HEK293 (cell line): ENCODE results near the gene MEX3A.

Experiments used
- BCL11A ChIP-seq: fragments of 450-650 bp; formaldehyde crosslinking; IDR thresholded peaks from 2 replicates; pipeline ENCODE4 v1.5.1; 2016; ENCODE audit warnings: low read depth, missing biosample characterization, missing genetic modification characterization
- IKZF3 ChIP-seq: fragments of 450-650 bp; IDR thresholded peaks from 2 replicates; pipeline ENCODE4 v1.5.0; 2018; ENCODE audit warnings: missing biosample characterization, mild to moderate bottlenecking, missing genetic modification characterization, moderate library complexity
- OSR2 ChIP-seq: fragments of 450-650 bp; formaldehyde crosslinking; IDR thresholded peaks from 2 replicates; pipeline ENCODE4 v1.5.1; 2016; ENCODE audit warnings: missing biosample characterization, missing genetic modification characterization
- SP2 ChIP-seq: fragments of 450-650 bp; formaldehyde crosslinking; IDR thresholded peaks from 2 replicates; pipeline ENCODE4 v1.5.1; 2016; ENCODE audit warnings: missing biosample characterization, missing genetic modification characterization
- TRIM28 ChIP-seq: IDR thresholded peaks from 2 replicates; pipeline ENCODE4 v1.6.1; 2011; ENCODE audit warnings: low read length, control low read depth, borderline replicate concordance
- ZNF138 ChIP-seq: fragments of 450-650 bp; formaldehyde crosslinking; IDR thresholded peaks from 2 replicates; pipeline ENCODE4 v1.5.1; 2016; ENCODE audit warnings: missing biosample characterization, missing genetic modification characterization, borderline replicate concordance
- ZNF140 ChIP-seq: fragments of 450-650 bp; formaldehyde crosslinking; IDR thresholded peaks from 2 replicates; pipeline ENCODE4 v1.5.1; 2016; ENCODE audit warnings: missing biosample characterization, missing genetic modification characterization
- ZNF157 ChIP-seq: fragments of 450-650 bp; formaldehyde crosslinking; IDR thresholded peaks from 2 replicates; pipeline ENCODE4 v1.5.1; 2016; ENCODE audit warnings: missing biosample characterization, missing genetic modification characterization
- ZNF302 ChIP-seq: fragments of 450-650 bp; formaldehyde crosslinking; IDR thresholded peaks from 2 replicates; pipeline ENCODE4 v1.5.1; 2016; ENCODE audit warnings: missing biosample characterization, missing genetic modification characterization, low read depth
- ZNF350 ChIP-seq: fragments of 450-650 bp; formaldehyde crosslinking; IDR thresholded peaks from 2 replicates; pipeline ENCODE4 v1.5.0; 2017; ENCODE audit warnings: missing biosample characterization, mild to moderate bottlenecking, missing genetic modification characterization
- ZNF37A ChIP-seq: fragments of 450-650 bp; IDR thresholded peaks from 2 replicates; pipeline ENCODE4 v1.5.1; 2018; ENCODE audit warnings: missing biosample characterization, missing genetic modification characterization
- ZNF555 ChIP-seq: fragments of 450-650 bp; formaldehyde crosslinking; conservative IDR thresholded peaks from 2 replicates; pipeline ENCODE4 v1.5.1; 2017; ENCODE audit warnings: missing biosample characterization, mild to moderate bottlenecking, missing genetic modification characterization, inconsistent platforms
- ZNF585B ChIP-seq: fragments of 450-650 bp; formaldehyde crosslinking; IDR thresholded peaks from 2 replicates; pipeline ENCODE4 v1.5.1; 2016; ENCODE audit warnings: missing biosample characterization, missing genetic modification characterization
- ZNF626 ChIP-seq: fragments of 450-650 bp; sonication (Bioruptor Pico); formaldehyde crosslinking; IDR thresholded peaks from 2 replicates; pipeline ENCODE4 v1.5.1; 2018; ENCODE audit warnings: missing biosample characterization, missing genetic modification characterization, inconsistent platforms
- ZNF670 ChIP-seq: fragments of 450-650 bp; formaldehyde crosslinking; IDR thresholded peaks from 2 replicates; pipeline ENCODE4 v1.5.1; 2016; ENCODE audit warnings: missing biosample characterization, missing genetic modification characterization, low read depth
- ZNF701 ChIP-seq: fragments of 450-650 bp; formaldehyde crosslinking; IDR thresholded peaks from 2 replicates; pipeline ENCODE4 v1.5.1; 2016; ENCODE audit warnings: missing biosample characterization, missing genetic modification characterization
- ZNF830 ChIP-seq: fragments of 450-650 bp; IDR thresholded peaks from 2 replicates; pipeline ENCODE4 v1.5.0; 2018; ENCODE audit warnings: missing biosample characterization, missing genetic modification characterization, low read depth, mild to moderate bottlenecking, moderate library complexity
- TF ChIP-seq, protein P1 (sequence below): fragments of 450-650 bp; formaldehyde crosslinking; IDR thresholded peaks from 2 replicates; pipeline ENCODE4 v1.5.1; 2016; ENCODE audit warnings: missing biosample characterization, missing genetic modification characterization, borderline replicate concordance
- TF ChIP-seq, protein P2 (sequence below): fragments of 450-650 bp; formaldehyde crosslinking; IDR thresholded peaks from 2 replicates; pipeline ENCODE4 v1.5.1; 2016; ENCODE audit warnings: missing biosample characterization, missing genetic modification characterization
- TF ChIP-seq, protein P3 (sequence below): fragments of 450-650 bp; formaldehyde crosslinking; IDR thresholded peaks from 2 replicates; pipeline ENCODE4; 2016; ENCODE audit warnings: missing biosample characterization, missing genetic modification characterization
- TF ChIP-seq, protein P4 (sequence below): sonication (generic); formaldehyde crosslinking; IDR thresholded peaks from 2 replicates; pipeline ENCODE4 v1.8.1; 2022; ENCODE audit warnings: mild to moderate bottlenecking, moderate library complexity, missing genetic modification reagents
- TF ChIP-seq, protein P5 (sequence below): fragments of 450-650 bp; formaldehyde crosslinking; IDR thresholded peaks from 2 replicates; pipeline ENCODE4 v1.5.1; 2016; ENCODE audit warnings: missing biosample characterization, missing genetic modification characterization
- TF ChIP-seq, protein P6 (sequence below): fragments of 450-650 bp; formaldehyde crosslinking; IDR thresholded peaks from 2 replicates; pipeline ENCODE4 v1.5.1; 2016; ENCODE audit warnings: missing biosample characterization, missing genetic modification characterization

The MEX3A gene

DNA sequence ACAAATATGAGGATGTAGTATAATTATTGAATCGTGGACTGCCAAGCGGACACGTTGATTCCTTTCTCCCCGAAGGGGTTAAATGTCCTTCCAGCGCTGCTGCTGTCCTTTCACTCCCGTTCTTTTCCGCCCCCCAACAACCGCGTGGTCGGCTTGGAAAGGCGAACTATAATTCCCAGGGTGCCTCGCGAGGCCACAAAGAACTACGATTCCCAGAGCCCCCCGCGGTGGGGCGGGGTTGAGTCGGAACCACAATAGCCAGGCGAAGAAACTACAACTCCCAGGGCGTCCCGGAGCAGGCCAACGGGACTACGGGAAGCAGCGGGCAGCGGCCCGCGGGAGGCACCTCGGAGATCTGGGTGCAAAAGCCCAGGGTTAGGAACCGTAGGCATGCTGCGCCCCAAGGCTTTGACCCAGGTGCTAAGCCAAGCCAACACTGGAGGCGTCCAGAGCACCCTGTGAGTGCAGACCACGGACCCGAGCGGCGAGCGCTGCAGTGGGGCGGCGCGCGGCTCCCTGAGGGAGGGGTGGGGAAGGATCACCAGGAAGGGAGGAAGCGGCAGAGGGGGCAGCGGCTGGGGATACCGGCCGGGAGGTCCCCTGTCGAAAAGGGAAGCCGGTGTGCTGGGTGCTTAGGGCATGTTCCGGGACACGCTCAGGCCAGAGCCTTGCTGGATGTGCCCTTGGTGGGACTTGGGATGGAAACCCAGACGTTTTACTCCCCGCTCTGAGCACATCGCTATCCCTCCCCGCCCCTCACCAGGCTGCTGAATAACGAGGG, 27.6 kb downstream of the MEX3A start, which contains the start of gene LAMTOR2 (continued):
- TF ChIP-seq, protein P1, sequence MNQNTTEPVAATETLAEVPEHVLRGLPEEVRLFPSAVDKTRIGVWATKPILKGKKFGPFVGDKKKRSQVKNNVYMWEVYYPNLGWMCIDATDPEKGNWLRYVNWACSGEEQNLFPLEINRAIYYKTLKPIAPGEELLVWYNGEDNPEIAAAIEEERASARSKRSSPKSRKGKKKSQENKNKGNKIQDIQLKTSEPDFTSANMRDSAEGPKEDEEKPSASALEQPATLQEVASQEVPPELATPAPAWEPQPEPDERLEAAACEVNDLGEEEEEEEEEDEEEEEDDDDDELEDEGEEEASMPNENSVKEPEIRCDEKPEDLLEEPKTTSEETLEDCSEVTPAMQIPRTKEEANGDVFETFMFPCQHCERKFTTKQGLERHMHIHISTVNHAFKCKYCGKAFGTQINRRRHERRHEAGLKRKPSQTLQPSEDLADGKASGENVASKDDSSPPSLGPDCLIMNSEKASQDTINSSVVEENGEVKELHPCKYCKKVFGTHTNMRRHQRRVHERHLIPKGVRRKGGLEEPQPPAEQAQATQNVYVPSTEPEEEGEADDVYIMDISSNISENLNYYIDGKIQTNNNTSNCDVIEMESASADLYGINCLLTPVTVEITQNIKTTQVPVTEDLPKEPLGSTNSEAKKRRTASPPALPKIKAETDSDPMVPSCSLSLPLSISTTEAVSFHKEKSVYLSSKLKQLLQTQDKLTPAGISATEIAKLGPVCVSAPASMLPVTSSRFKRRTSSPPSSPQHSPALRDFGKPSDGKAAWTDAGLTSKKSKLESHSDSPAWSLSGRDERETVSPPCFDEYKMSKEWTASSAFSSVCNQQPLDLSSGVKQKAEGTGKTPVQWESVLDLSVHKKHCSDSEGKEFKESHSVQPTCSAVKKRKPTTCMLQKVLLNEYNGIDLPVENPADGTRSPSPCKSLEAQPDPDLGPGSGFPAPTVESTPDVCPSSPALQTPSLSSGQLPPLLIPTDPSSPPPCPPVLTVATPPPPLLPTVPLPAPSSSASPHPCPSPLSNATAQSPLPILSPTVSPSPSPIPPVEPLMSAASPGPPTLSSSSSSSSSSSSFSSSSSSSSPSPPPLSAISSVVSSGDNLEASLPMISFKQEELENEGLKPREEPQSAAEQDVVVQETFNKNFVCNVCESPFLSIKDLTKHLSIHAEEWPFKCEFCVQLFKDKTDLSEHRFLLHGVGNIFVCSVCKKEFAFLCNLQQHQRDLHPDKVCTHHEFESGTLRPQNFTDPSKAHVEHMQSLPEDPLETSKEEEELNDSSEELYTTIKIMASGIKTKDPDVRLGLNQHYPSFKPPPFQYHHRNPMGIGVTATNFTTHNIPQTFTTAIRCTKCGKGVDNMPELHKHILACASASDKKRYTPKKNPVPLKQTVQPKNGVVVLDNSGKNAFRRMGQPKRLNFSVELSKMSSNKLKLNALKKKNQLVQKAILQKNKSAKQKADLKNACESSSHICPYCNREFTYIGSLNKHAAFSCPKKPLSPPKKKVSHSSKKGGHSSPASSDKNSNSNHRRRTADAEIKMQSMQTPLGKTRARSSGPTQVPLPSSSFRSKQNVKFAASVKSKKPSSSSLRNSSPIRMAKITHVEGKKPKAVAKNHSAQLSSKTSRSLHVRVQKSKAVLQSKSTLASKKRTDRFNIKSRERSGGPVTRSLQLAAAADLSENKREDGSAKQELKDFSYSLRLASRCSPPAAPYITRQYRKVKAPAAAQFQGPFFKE (tag by site-specific recombination) = no peak
- no peak; the same call in 1 of the 2 replicates for TF ChIP-seq ZNF585B (tag by site-specific recombination)
- TF ChIP-seq, protein P2, sequence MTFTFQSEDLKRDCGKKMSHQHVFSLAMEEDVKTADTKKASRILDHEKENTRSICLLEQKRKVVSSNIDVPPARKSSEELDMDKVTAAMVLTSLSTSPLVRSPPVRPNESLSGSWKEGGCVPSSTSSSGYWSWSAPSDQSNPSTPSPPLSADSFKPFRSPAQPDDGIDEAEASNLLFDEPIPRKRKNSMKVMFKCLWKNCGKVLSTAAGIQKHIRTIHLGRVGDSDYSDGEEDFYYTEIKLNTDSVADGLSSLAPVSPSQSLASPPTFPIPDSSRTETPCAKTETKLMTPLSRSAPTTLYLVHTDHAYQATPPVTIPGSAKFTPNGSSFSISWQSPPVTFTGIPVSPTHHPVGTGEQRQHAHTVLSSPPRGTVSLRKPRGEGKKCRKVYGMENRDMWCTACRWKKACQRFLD (tag by site-specific recombination) = no peak
- TF ChIP-seq, protein P3, sequence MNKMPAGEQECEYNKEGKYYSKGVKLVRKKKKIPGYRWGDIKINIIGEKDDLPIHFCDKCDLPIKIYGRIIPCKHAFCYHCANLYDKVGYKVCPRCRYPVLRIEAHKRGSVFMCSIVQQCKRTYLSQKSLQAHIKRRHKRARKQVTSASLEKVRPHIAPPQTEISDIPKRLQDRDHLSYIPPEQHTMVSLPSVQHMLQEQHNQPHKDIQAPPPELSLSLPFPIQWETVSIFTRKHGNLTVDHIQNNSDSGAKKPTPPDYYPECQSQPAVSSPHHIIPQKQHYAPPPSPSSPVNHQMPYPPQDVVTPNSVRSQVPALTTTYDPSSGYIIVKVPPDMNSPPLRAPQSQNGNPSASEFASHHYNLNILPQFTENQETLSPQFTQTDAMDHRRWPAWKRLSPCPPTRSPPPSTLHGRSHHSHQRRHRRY (tag by site-specific recombination) = no peak
- TF ChIP-seq ZNF670 (tag by site-specific recombination) = no peak
- TF ChIP-seq, protein P4, sequence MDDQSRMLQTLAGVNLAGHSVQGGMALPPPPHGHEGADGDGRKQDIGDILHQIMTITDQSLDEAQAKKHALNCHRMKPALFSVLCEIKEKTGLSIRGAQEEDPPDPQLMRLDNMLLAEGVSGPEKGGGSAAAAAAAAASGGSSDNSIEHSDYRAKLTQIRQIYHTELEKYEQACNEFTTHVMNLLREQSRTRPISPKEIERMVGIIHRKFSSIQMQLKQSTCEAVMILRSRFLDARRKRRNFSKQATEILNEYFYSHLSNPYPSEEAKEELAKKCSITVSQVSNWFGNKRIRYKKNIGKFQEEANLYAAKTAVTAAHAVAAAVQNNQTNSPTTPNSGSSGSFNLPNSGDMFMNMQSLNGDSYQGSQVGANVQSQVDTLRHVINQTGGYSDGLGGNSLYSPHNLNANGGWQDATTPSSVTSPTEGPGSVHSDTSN (CRISPR knock-in tag) = no peak
- no peak for TF ChIP-seq ZNF350 (tag by site-specific recombination)
- TF ChIP-seq, protein P5, sequence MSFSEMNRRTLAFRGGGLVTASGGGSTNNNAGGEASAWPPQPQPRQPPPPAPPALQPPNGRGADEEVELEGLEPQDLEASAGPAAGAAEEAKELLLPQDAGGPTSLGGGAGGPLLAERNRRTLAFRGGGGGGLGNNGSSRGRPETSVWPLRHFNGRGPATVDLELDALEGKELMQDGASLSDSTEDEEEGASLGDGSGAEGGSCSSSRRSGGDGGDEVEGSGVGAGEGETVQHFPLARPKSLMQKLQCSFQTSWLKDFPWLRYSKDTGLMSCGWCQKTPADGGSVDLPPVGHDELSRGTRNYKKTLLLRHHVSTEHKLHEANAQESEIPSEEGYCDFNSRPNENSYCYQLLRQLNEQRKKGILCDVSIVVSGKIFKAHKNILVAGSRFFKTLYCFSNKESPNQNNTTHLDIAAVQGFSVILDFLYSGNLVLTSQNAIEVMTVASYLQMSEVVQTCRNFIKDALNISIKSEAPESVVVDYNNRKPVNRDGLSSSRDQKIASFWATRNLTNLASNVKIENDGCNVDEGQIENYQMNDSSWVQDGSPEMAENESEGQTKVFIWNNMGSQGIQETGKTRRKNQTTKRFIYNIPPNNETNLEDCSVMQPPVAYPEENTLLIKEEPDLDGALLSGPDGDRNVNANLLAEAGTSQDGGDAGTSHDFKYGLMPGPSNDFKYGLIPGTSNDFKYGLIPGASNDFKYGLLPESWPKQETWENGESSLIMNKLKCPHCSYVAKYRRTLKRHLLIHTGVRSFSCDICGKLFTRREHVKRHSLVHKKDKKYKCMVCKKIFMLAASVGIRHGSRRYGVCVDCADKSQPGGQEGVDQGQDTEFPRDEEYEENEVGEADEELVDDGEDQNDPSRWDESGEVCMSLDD (tag by site-specific recombination) = peak; percentile 19
- TF ChIP-seq, protein P6, sequence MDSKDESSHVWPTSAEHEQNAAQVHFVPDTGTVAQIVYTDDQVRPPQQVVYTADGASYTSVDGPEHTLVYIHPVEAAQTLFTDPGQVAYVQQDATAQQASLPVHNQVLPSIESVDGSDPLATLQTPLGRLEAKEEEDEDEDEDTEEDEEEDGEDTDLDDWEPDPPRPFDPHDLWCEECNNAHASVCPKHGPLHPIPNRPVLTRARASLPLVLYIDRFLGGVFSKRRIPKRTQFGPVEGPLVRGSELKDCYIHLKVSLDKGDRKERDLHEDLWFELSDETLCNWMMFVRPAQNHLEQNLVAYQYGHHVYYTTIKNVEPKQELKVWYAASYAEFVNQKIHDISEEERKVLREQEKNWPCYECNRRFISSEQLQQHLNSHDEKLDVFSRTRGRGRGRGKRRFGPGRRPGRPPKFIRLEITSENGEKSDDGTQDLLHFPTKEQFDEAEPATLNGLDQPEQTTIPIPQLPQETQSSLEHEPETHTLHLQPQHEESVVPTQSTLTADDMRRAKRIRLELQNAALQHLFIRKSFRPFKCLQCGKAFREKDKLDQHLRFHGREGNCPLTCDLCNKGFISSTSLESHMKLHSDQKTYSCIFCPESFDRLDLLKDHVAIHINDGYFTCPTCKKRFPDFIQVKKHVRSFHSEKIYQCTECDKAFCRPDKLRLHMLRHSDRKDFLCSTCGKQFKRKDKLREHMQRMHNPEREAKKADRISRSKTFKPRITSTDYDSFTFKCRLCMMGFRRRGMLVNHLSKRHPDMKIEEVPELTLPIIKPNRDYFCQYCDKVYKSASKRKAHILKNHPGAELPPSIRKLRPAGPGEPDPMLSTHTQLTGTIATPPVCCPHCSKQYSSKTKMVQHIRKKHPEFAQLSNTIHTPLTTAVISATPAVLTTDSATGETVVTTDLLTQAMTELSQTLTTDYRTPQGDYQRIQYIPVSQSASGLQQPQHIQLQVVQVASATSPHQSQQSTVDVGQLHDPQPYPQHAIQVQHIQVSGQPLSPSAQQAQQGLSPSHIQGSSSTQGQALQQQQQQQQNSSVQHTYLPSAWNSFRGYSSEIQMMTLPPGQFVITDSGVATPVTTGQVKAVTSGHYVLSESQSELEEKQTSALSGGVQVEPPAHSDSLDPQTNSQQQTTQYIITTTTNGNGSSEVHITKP (tag by site-specific recombination) = peak; percentile 97
- TF ChIP-seq TRIM28 = peak; percentile 40; the same call in 1 of the 2 replicates
- TF ChIP-seq ZNF37A (tag by site-specific recombination) = no peak
- TF ChIP-seq ZNF626 = no peak
- no peak for TF ChIP-seq ZNF302 (tag by site-specific recombination)
- no peak for TF ChIP-seq ZNF138 (tag by site-specific recombination)
- TF ChIP-seq BCL11A (tag by site-specific recombination) = no peak
- no peak for TF ChIP-seq ZNF555
- no peak for TF ChIP-seq ZNF701
- peak; percentile 87 for TF ChIP-seq IKZF3
- TF ChIP-seq OSR2 (tag by site-specific recombination) = no peak
- TF ChIP-seq ZNF830 (tag by site-specific recombination) = no peak
- no peak for TF ChIP-seq ZNF157 (tag by site-specific recombination)
- TF ChIP-seq SP2 = peak; percentile 46
- TF ChIP-seq ZNF140 (tag by site-specific recombination) = no peak
